G401 (cell line): ENCODE results near the gene GGA3. TPM values are rescaled to one million over a fixed set of nuclear protein-coding genes. Genes with fewer than 3 reads are reported as not detected.
A peak's percentile ranks its signal among the peaks of the same experiment; 100 is the strongest.

Source experiments
- DNase-seq: peaks from one replicate; pipeline ENCODE4 v3.0.0-alpha.2; 2015; ENCODE audit warnings: low spot score
- in situ Hi-C: cut with HindIII; loops from 2 replicates; pipeline ENCODE4 v1.10.0; 2016; ENCODE audit warnings: low sequenced_read_pairs, mixed read lengths
- total RNA-seq: library from RNA; depleted of rRNA; stranded (reverse); fragments of >200 nt; shearing (Covaris generic); gene quantifications from 2 replicates; pipeline ENCODE4 v1.2.3, GENCODE V29; 2014

The GGA3 gene
- total RNA-seq, 1 experiment from 2014 or later, result 25.4 TPM

GRCh38 chr17:75252039-75252816 lies 9.2 kb downstream of the GGA3 start:
- DNase-seq, result no peak
- in situ Hi-C loops, result no loop called here

- DNase-seq, result no peak
- in situ Hi-C loops, result no loop called here
These were observed 11.4 kb downstream of the GGA3 start for GRCh38 chr17:75250009-75250471.

- in situ Hi-C loops, result no loop called here
These were observed 11.8 kb downstream of the GGA3 start for GRCh38 chr17:75249564-75249963.

GRCh38 chr17:75246404-75246803 lies 15.0 kb downstream of the GGA3 start:
- in situ Hi-C loops, result no loop called here
- DNase-seq, result no peak

More at GRCh38 chr17:75249564-75249963, 11.8 kb downstream of the GGA3 start:
- DNase-seq, result no peak

GRCh38 chr17:75245011-75245410 lies 16.4 kb downstream of the GGA3 start:
- no peak for DNase-seq
- in situ Hi-C loops, result no loop called here

- DNase-seq, result no peak
- in situ Hi-C loops, result no loop called here
These were observed 17.1 kb downstream of the GGA3 start for GRCh38 chr17:75244133-75244866.

- in situ Hi-C loops, result no loop called here
- DNase-seq, result no peak
These were observed 18.9 kb downstream of the GGA3 start for GRCh38 chr17:75242461-75243042.

- DNase-seq, result no peak
- in situ Hi-C loops, result no loop called here
These were observed 19.4 kb downstream of the GGA3 start for GRCh38 chr17:75241996-75242460.

- DNase-seq, result no peak
- in situ Hi-C loops, result no loop called here
These were observed 19.9 kb downstream of the GGA3 start for GRCh38 chr17:75241502-75241901.

- in situ Hi-C loops, result no loop called here
- DNase-seq, result no peak
These were observed 20.3 kb downstream of the GGA3 start for GRCh38 chr17:75241143-75241430.

GRCh38 chr17:75240394-75241142 lies 20.8 kb downstream of the GGA3 start:
- in situ Hi-C loops, result no loop called here

GRCh38 chr17:75239778-75240393 lies 21.5 kb downstream of the GGA3 start:
- in situ Hi-C loops, result no loop called here

More at GRCh38 chr17:75240394-75241142, 20.8 kb downstream of the GGA3 start:
- peak; percentile 93 for DNase-seq

GRCh38 chr17:75239214-75239613 lies 22.2 kb downstream of the GGA3 start:
- in situ Hi-C loops, result no loop called here
- DNase-seq, result no peak

More at GRCh38 chr17:75239778-75240393, 21.5 kb downstream of the GGA3 start:
- no peak for DNase-seq

- peak; percentile 90 for DNase-seq
- in situ Hi-C loops, result no loop called here
These were observed 22.7 kb downstream of the GGA3 start for GRCh38 chr17:75238684-75239191.

GRCh38 chr17:75238020-75238580 lies 23.3 kb downstream of the GGA3 start:
- in situ Hi-C loops, result no loop called here
- no peak for DNase-seq

GRCh38 chr17:75237100-75238014 lies 24.0 kb downstream of the GGA3 start:
- DNase-seq, result peak; percentile 97
- in situ Hi-C loops, result no loop called here

- in situ Hi-C loops, result no loop called here
- no peak for DNase-seq
These were observed 28.6 kb downstream of the GGA3 start for GRCh38 chr17:75232786-75233185.
